HepG2 (cell line): Measurements from ENCODE around the gene CEP104. TPM values are rescaled to one million over a fixed set of nuclear protein-coding genes. Genes with fewer than 3 reads are reported as not detected.

Experiments used
- CHD2 ChIP-seq: IDR thresholded peaks from 2 replicates; pipeline ENCODE4 v1.6.1; 2011; ENCODE audit warnings: low read depth, low read length, improper control_type of control experiment
- ETV5 ChIP-seq: IDR thresholded peaks from 2 replicates; pipeline ENCODE4 v1.6.1; 2018; ENCODE audit warnings: missing biosample characterization, missing genetic modification reagents, inconsistent platforms, borderline replicate concordance
- KDM1A ChIP-seq: IDR thresholded peaks from 2 replicates; pipeline ENCODE4 v1.6.1; 2016; ENCODE audit warnings: missing compliant biosample characterization
- KDM3A ChIP-seq: IDR thresholded peaks from 2 replicates; pipeline ENCODE4 v1.6.1; 2018; ENCODE audit warnings: low read depth, missing compliant biosample characterization
- PITX1 ChIP-seq: sonication (generic); formaldehyde crosslinking; IDR thresholded peaks from 2 replicates; pipeline ENCODE4 v1.5.1; 2020; ENCODE audit warnings: mild to moderate bottlenecking, missing genetic modification reagents
- SAP130 ChIP-seq: IDR thresholded peaks from 2 replicates; pipeline ENCODE4 v1.6.1; 2016; ENCODE audit warnings: low read depth
- SIN3A ChIP-seq: IDR thresholded peaks from 2 replicates; pipeline ENCODE4 v1.6.1; 2011; ENCODE audit warnings: low read depth, mild to moderate bottlenecking, control low read depth, low read length, borderline replicate concordance
- TCF7 ChIP-seq: sonication (generic); IDR thresholded peaks from 2 replicates; pipeline ENCODE4 v1.6.1; 2016; ENCODE audit warnings: antibody characterized with exemption, low read depth
- ZC3H4 ChIP-seq: sonication (generic); formaldehyde crosslinking; IDR thresholded peaks from 2 replicates; pipeline ENCODE4 v1.4.0; 2020; ENCODE audit warnings: missing genetic modification reagents, borderline replicate concordance
- ZGPAT ChIP-seq: IDR thresholded peaks from 2 replicates; pipeline ENCODE4 v1.6.1; 2016; ENCODE audit warnings: mild to moderate bottlenecking
- ZNF225 ChIP-seq: sonication (generic); formaldehyde crosslinking; IDR thresholded peaks from 2 replicates; pipeline ENCODE4 v1.4.0; 2020; ENCODE audit warnings: mild to moderate bottlenecking, missing genetic modification reagents
- ZNF317 ChIP-seq: sonication (generic); formaldehyde crosslinking; IDR thresholded peaks from 2 replicates; pipeline ENCODE4 v1.5.0; 2020; ENCODE audit warnings: mild to moderate bottlenecking, missing genetic modification reagents
- ZNF550 ChIP-seq: sonication (generic); formaldehyde crosslinking; IDR thresholded peaks from 2 replicates; pipeline ENCODE4 v1.4.0; 2020; ENCODE audit warnings: mild to moderate bottlenecking, missing genetic modification reagents, borderline replicate concordance
- ZNF75D ChIP-seq: sonication (generic); formaldehyde crosslinking; IDR thresholded peaks from 2 replicates; pipeline ENCODE4 v1.8.1; 2023; ENCODE audit warnings: missing genetic modification reagents, mild to moderate bottlenecking, borderline replicate concordance
- polyA plus RNA-seq, 8 experiments: library from polyadenylated mRNA; depleted of rRNA in 3 of 8; stranded (reverse) in 7 of 8; unstranded in 1 of 8; fragments of >200 nt; fragmentation: Illumina TruSeq in 4 of 8; extraction: Trizol in 4 of 8; gene quantifications; 2 replicates each; pipeline versions ENCODE4 v1.2.1 to v1.2.3, GENCODE V29; 2011 to 2016; ENCODE audit warnings: low read depth in 4 of 8, missing spikeins in 1 of 8, mixed read lengths in 1 of 8; ENCODE audit not compliant: insufficient read depth in 1 of 8
- total RNA-seq, 5 experiments: library from RNA; depleted of rRNA; stranded (reverse); fragments of >200 nt; fragmentation: Illumina TruSeq; extraction: Trizol; gene quantifications; 2 replicates each; pipeline ENCODE4 v1.2.3, GENCODE V29; 2016; ENCODE audit warnings: low read depth in 1 of 5
- TF ChIP-seq, protein P1 (sequence below): sonication (generic); formaldehyde crosslinking; conservative IDR thresholded peaks from 2 replicates; pipeline ENCODE4 v1.4.0; 2020; ENCODE audit warnings: missing genetic modification reagents
- TF ChIP-seq, protein P2 (sequence below): sonication (generic); formaldehyde crosslinking; IDR thresholded peaks from 2 replicates; pipeline ENCODE4 v1.5.0; 2020; ENCODE audit warnings: mild to moderate bottlenecking, low read depth, missing genetic modification reagents, borderline replicate concordance
- TF ChIP-seq, protein P3 (sequence below): sonication (generic); formaldehyde crosslinking; IDR thresholded peaks from 2 replicates; pipeline ENCODE4 v1.8.1; 2023; ENCODE audit warnings: mild to moderate bottlenecking, missing genetic modification reagents
- TF ChIP-seq, protein P4 (sequence below): sonication (generic); formaldehyde crosslinking; IDR thresholded peaks from 2 replicates; pipeline ENCODE4 v1.4.0; 2020; ENCODE audit warnings: missing genetic modification reagents
- TF ChIP-seq, protein P5 (sequence below), 2 experiments: sonication (generic) in 1 of 2; formaldehyde crosslinking in 1 of 2; IDR thresholded peaks; 2 replicates each; pipeline versions ENCODE4 v1.5.1 to v1.6.1; 2011 to 2020; ENCODE audit warnings: borderline replicate concordance in 1 of 2, low read depth in 1 of 2, low read length in 1 of 2, mild to moderate bottlenecking in 1 of 2, missing genetic modification reagents in 1 of 2, moderate library complexity in 1 of 2

CEP104 gene
- total and polyA plus RNA-seq, 2 of the 13 experiments (the other 11 are each of a cell fraction or from before 2014, with no cell fraction given): 20.4 to 30.1 TPM

DNA sequence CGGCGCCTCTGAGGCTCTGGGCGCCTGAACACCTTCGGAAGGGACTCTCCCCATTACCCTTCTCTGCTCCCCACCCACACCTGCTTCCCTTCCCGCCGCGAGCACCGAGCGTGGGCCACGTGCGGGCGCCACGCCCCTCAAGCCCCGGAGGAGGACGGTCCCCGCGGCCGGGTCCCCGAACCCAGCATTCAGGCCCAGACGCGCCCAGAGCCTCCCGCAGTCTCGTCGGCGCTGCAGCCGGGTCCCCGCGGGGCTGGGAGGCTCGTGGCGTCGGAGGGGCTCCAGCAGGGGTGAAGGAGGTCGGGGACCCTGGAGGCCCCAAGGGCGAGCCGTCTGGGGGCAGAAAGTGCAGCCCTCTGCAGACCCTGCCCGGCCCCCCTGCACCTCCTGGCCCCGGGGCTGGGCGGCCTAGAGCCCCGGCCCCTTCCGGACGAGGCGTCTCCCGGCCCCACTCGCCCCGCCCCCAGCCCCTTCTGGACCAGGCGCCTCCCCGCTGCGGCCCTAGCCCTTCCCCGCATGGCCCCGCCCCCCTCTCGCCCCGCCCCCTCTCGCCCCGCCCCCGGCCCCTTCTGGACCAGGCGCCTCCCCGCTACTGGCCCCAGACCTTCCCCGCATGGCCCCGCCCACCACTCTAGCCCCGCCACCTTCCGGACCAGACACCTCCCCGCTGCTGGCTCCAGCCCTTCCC is 84.8 kb downstream of the CEP104 start (continued):
- TF ChIP-seq ZNF550: peak; percentile 71; the same call in 1 of the 2 replicates
- TF ChIP-seq PITX1: 0 out of 2 replicates have a peak, but pooled peaks have one; percentile 9
- TF ChIP-seq TCF7: no peak
- TF ChIP-seq ZGPAT: peak; percentile 50; the same call in 1 of the 2 replicates
- TF ChIP-seq, protein P1, sequence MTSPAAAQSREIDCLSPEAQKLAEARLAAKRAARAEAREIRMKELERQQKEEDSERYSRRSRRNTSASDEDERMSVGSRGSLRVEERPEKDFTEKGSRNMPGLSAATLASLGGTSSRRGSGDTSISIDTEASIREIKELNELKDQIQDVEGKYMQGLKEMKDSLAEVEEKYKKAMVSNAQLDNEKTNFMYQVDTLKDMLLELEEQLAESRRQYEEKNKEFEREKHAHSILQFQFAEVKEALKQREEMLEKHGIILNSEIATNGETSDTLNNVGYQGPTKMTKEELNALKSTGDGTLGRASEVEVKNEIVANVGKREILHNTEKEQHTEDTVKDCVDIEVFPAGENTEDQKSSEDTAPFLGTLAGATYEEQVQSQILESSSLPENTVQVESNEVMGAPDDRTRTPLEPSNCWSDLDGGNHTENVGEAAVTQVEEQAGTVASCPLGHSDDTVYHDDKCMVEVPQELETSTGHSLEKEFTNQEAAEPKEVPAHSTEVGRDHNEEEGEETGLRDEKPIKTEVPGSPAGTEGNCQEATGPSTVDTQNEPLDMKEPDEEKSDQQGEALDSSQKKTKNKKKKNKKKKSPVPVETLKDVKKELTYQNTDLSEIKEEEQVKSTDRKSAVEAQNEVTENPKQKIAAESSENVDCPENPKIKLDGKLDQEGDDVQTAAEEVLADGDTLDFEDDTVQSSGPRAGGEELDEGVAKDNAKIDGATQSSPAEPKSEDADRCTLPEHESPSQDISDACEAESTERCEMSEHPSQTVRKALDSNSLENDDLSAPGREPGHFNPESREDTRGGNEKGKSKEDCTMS: no peak
- TF ChIP-seq ZNF317: no peak
- peak; percentile 82 for TF ChIP-seq SAP130 (CRISPR knock-in tag)
- TF ChIP-seq KDM1A (CRISPR knock-in tag): no peak
- no peak for TF ChIP-seq ZNF75D (CRISPR knock-in tag)
- TF ChIP-seq, protein P2, sequence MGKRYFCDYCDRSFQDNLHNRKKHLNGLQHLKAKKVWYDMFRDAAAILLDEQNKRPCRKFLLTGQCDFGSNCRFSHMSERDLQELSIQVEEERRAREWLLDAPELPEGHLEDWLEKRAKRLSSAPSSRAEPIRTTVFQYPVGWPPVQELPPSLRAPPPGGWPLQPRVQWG (CRISPR knock-in tag): no peak
- TF ChIP-seq, protein P3, sequence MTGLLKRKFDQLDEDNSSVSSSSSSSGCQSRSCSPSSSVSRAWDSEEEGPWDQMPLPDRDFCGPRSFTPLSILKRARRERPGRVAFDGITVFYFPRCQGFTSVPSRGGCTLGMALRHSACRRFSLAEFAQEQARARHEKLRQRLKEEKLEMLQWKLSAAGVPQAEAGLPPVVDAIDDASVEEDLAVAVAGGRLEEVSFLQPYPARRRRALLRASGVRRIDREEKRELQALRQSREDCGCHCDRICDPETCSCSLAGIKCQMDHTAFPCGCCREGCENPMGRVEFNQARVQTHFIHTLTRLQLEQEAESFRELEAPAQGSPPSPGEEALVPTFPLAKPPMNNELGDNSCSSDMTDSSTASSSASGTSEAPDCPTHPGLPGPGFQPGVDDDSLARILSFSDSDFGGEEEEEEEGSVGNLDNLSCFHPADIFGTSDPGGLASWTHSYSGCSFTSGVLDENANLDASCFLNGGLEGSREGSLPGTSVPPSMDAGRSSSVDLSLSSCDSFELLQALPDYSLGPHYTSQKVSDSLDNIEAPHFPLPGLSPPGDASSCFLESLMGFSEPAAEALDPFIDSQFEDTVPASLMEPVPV (CRISPR knock-in tag): 0 out of 2 replicates have a peak, but pooled peaks have one; percentile 13
- 0 out of 2 replicates have a peak, but pooled peaks have one; percentile 34 for TF ChIP-seq ZNF225 (CRISPR knock-in tag)
- TF ChIP-seq, protein P4, sequence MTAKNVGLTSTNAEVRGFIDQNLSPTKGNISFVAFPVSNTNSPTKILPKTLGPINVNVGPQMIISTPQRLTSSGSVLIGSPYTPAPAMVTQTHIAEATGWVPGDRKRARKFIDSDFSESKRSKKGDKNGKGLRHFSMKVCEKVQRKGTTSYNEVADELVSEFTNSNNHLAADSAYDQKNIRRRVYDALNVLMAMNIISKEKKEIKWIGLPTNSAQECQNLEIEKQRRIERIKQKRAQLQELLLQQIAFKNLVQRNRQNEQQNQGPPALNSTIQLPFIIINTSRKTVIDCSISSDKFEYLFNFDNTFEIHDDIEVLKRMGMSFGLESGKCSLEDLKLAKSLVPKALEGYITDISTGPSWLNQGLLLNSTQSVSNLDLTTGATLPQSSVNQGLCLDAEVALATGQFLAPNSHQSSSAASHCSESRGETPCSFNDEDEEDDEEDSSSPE: peak; percentile 59
- peak; percentile 58 for TF ChIP-seq ETV5 (CRISPR knock-in tag)
- peak; percentile 65; the same call in 1 of the 2 replicates for TF ChIP-seq SIN3A
- TF ChIP-seq CHD2: no peak
- peak; percentile 75; the same call in 1 of the 2 replicates for TF ChIP-seq ZC3H4 (CRISPR knock-in tag)
- TF ChIP-seq KDM3A (CRISPR knock-in tag): 0 out of 2 replicates have a peak, but pooled peaks have one; percentile 27
- TF ChIP-seq, protein P5, sequence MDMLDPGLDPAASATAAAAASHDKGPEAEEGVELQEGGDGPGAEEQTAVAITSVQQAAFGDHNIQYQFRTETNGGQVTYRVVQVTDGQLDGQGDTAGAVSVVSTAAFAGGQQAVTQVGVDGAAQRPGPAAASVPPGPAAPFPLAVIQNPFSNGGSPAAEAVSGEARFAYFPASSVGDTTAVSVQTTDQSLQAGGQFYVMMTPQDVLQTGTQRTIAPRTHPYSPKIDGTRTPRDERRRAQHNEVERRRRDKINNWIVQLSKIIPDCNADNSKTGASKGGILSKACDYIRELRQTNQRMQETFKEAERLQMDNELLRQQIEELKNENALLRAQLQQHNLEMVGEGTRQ (IDR thresholded peaks at IDR 0.05; ENCODE audit: low read depth, low read length): no peak
- TF ChIP-seq, protein P5 (CRISPR knock-in tag; IDR thresholded peaks at IDR 0.05; ENCODE audit: borderline replicate concordance): 0 out of 2 replicates have a peak, but pooled peaks have one; percentile 37
